Upper lobe of right lung (tissue), 1 donor: ENCODE measurements around the gene HSPB6. TPM values are rescaled to one million over a fixed set of nuclear protein-coding genes. Genes with fewer than 3 reads are reported as not detected.
"Not testable (repeated sequence)": the region's sequence is repeated elsewhere in the genome, so short reads cannot be mapped to it uniquely, and the experiment has no call there.

ENCODE experiments used
- ATAC-seq: fragments of 200-7000 bp; cut with Tn5 transposase; one replicate; pipeline ENCODE4 v1.9.1; 2020; ENCODE audit warnings: mild to moderate bottlenecking, moderate library complexity
- DNase-seq: peaks from one replicate; pipeline ENCODE4 v3.0.0-alpha.2; 2020
- H3K27ac ChIP-seq: fragments of 200-600 bp; one replicate; pipeline ENCODE4 v1.8.0; 2022
- H3K27me3 ChIP-seq: fragments of 200-600 bp; one replicate; pipeline ENCODE4 v1.8.0; 2022; ENCODE audit warnings: mild to moderate bottlenecking
- H3K36me3 ChIP-seq: fragments of 200-600 bp; one replicate; pipeline ENCODE4 v1.8.0; 2022
- H3K4me1 ChIP-seq: fragments of 200-600 bp; one replicate; pipeline ENCODE4 v1.8.0; 2022
- H3K4me3 ChIP-seq: fragments of 200-600 bp; one replicate; pipeline ENCODE4 v1.8.0; 2022; ENCODE audit warnings: mild to moderate bottlenecking
- H3K9me3 ChIP-seq: fragments of 200-600 bp; one replicate; pipeline ENCODE4 v1.8.0; 2022
- CTCF ChIP-seq: fragments of 200-600 bp; IDR thresholded peaks from one replicate; pipeline ENCODE4 v1.8.0; 2022; ENCODE audit warnings: antibody characterized with exemption
- intact Hi-C: fragments of 100-400 bp; cut with DNase I; formaldehyde crosslinking; loops from one replicate; pipeline ENCODE4 v1.11.0; 2022
- total RNA-seq: library from RNA; stranded (reverse); fragmentation: NEBNext Ultra II Directional; extraction: Animal tissue kit (Norgen Biotek cat#: 25700); gene quantifications from one replicate; pipeline ENCODE4 v1.2.1, GENCODE V29; 2021
- donor health status: DM: no; HTN: yes; CAD: no; lungs with severe emphysema.

HSPB6 gene
- total RNA-seq, 1 donor from 2014 or later = 41.3 TPM

- H3K4me3 ChIP-seq = no peak overlapping the region
- ATAC-seq = no peak
- intact Hi-C loops = no loop called here
Observed at GRCh38 chr19:35773020-35773806, 16.4 kb upstream of the HSPB6 start.

GRCh38 chr19:35772362-35772761 lies 15.5 kb upstream of the HSPB6 start:
- H3K27ac ChIP-seq, H3K9me3 ChIP-seq, intact Hi-C loops, H3K4me3 ChIP-seq, H3K36me3 ChIP-seq, H3K4me1 ChIP-seq, ATAC-seq, H3K27me3 ChIP-seq, DNase-seq: not testable (repeated sequence)

More at GRCh38 chr19:35773020-35773806, 16.4 kb upstream of the HSPB6 start:
- H3K36me3 ChIP-seq = no peaks in the 10 kb centered on the region
- no peaks in the 10 kb centered on the region for H3K27me3 ChIP-seq
- no peak for DNase-seq
- H3K9me3 ChIP-seq = no peaks in the 10 kb centered on the region
- no peak for TF ChIP-seq CTCF
- H3K27ac ChIP-seq = no peak overlapping the region
- peaks cover 4% of the 10 kb centered on the region for H3K4me1 ChIP-seq

GRCh38 chr19:35768082-35768421 lies 11.2 kb upstream of the HSPB6 start:
- ATAC-seq = no peak
- H3K4me1 ChIP-seq = no peaks in the 10 kb centered on the region
- H3K27ac ChIP-seq = no peak overlapping the region
- no peak overlapping the region for H3K4me3 ChIP-seq
- peaks cover 20% of the 10 kb centered on the region for H3K36me3 ChIP-seq
- TF ChIP-seq CTCF = no peak
- H3K27me3 ChIP-seq = no peaks in the 10 kb centered on the region
- no peak for DNase-seq
- no peaks in the 10 kb centered on the region for H3K9me3 ChIP-seq
- intact Hi-C loops = no loop called here

GRCh38 chr19:35767288-35768081 lies 10.7 kb upstream of the HSPB6 start:
- no peaks in the 10 kb centered on the region for H3K4me1 ChIP-seq
- H3K27ac ChIP-seq = no peak overlapping the region
- intact Hi-C loops = no loop called here
- H3K36me3 ChIP-seq = peaks cover 26% of the 10 kb centered on the region
- DNase-seq (no peak), ATAC-seq (peak; percentile 27)
- TF ChIP-seq CTCF = no peak
- no peaks in the 10 kb centered on the region for H3K9me3 ChIP-seq
- H3K4me3 ChIP-seq = no peak overlapping the region
- no peaks in the 10 kb centered on the region for H3K27me3 ChIP-seq

- Histone ChIP-seq H3K4me1 (no peaks in the 10 kb centered on the region), H3K36me3 (peaks cover 34% of the 10 kb centered on the region), H3K27me3 (no peaks in the 10 kb centered on the region), H3K27ac (no peak overlapping the region), H3K4me3 (no peak overlapping the region), H3K9me3 (no peaks in the 10 kb centered on the region)
- intact Hi-C loops = no loop called here
- DNase-seq (peak; percentile 61), ATAC-seq (peak; percentile 5)
- no peak for TF ChIP-seq CTCF
Observed at GRCh38 chr19:35766571-35767104, 9.8 kb upstream of the HSPB6 start.
